CD8-positive, alpha-beta memory T cell (primary cell): ENCODE measurements around the gene NECTIN4. TPM values are rescaled to one million over a fixed set of nuclear protein-coding genes. Genes with fewer than 3 reads are reported as not detected.
"Not testable (repeated sequence)": the region's sequence is repeated elsewhere in the genome, so short reads cannot be mapped to it uniquely, and the experiment has no call there.

Experiments
- CTCF ChIA-PET: fragments of 350-600 bp; sonication (Branson Sonifier 250); formaldehyde crosslinking; loops from one replicate; lab custom pipeline; 2021; ENCODE audit warnings: antibody characterized with exemption; lab: Charles Lee
- POLR2A ChIA-PET: fragments of 350-600 bp; sonication (Branson Sonifier 250); formaldehyde crosslinking; loops from one replicate; lab custom pipeline; 2021; ENCODE audit warnings: antibody characterized with exemption; lab: Charles Lee
- DNase-seq, 5 donors: peaks; one replicate each; pipeline versions ENCODE4 v3.0.0 to v3.0.0-alpha.2; 2020 to 2022; ENCODE audit warnings: mixed read lengths in 1 of 5
- H3K27ac ChIP-seq: one replicate; pipeline ENCODE4 v1.7.0; 2013; ENCODE audit warnings: low read depth, mild to moderate bottlenecking, low read length, moderate library complexity
- H3K27me3 ChIP-seq: 2 replicates; pipeline ENCODE4 v1.7.0; 2013; ENCODE audit warnings: low read length, mild to moderate bottlenecking; ENCODE audit not compliant: insufficient read depth, poor library complexity, severe bottlenecking
- H3K36me3 ChIP-seq: 2 replicates; pipeline ENCODE4 v1.7.0; 2013; ENCODE audit warnings: mild to moderate bottlenecking, low read length, moderate library complexity; ENCODE audit not compliant: insufficient read depth
- H3K4me1 ChIP-seq: 2 replicates; pipeline ENCODE4 v1.7.0; 2013; ENCODE audit warnings: mild to moderate bottlenecking, low read length, moderate library complexity; ENCODE audit not compliant: insufficient read depth
- H3K4me3 ChIP-seq: 2 replicates; pipeline ENCODE4 v1.7.0; 2013; ENCODE audit warnings: mild to moderate bottlenecking, low read length
- H3K9me3 ChIP-seq: 2 replicates; pipeline ENCODE4 v1.7.0; 2013; ENCODE audit warnings: mild to moderate bottlenecking, low read length
- H3K27ac Mint-ChIP-seq, 8 donors: one replicate each; pipeline ENCODE4 v1.8.0; 2020 to 2021; ENCODE audit warnings: mixed read lengths in 8 of 8, mild to moderate bottlenecking in 6 of 8, inconsistent platforms in 3 of 8, moderate library complexity in 3 of 8
- H3K27me3 Mint-ChIP-seq, 2 donors: one replicate each; pipeline ENCODE4 v1.8.0; 2020 to 2021; ENCODE audit warnings: mixed read lengths in 2 of 2, mild to moderate bottlenecking in 1 of 2, moderate library complexity in 1 of 2
- H3K36me3 Mint-ChIP-seq, 3 donors: one replicate each; pipeline ENCODE4 v1.8.0; 2020 to 2021; ENCODE audit warnings: mixed read lengths in 3 of 3, inconsistent platforms in 1 of 3, mild to moderate bottlenecking in 1 of 3
- H3K4me1 Mint-ChIP-seq, 3 donors: one replicate each; pipeline ENCODE4 v1.8.0; 2020 to 2021; ENCODE audit warnings: mixed read lengths in 3 of 3, inconsistent platforms in 1 of 3, mild to moderate bottlenecking in 1 of 3
- H3K4me3 Mint-ChIP-seq, 7 donors: one replicate each; pipeline ENCODE4 v1.8.0; 2020 to 2021; ENCODE audit warnings: mixed read lengths in 7 of 7, mild to moderate bottlenecking in 6 of 7, moderate library complexity in 4 of 7, inconsistent platforms in 2 of 7
- H3K9me3 Mint-ChIP-seq, 5 donors: one replicate each; pipeline ENCODE4 v1.8.0; 2020 to 2022; ENCODE audit warnings: mixed read lengths in 5 of 5, mild to moderate bottlenecking in 3 of 5, moderate library complexity in 2 of 5, inconsistent platforms in 1 of 5
- polyA plus RNA-seq: library from polyadenylated mRNA; unstranded; fragments of 300-500 nt; fragmentation: Illumina TruSeq; gene quantifications from one replicate; pipeline ENCODE4 v1.2.3, GENCODE V29; 2021
- total RNA-seq, 2 experiments: library from RNA; stranded (reverse); gene quantifications; one replicate each; pipeline ENCODE4 v1.2.3, GENCODE V29; 2021

NECTIN4 gene
- total and polyA plus RNA-seq, 3 experiments from 2014 or later, result 0.09 TPM; not detected in 1

- Histone ChIP-seq H3K27ac (no peak overlapping the region), H3K27me3 (no peaks in the 10 kb centered on the region)
- CTCF ChIA-PET, result interaction anchor here (1.1 kb wide), 1 partner anchor 12 kb away, joined by 4 read pairs; the partner anchor contains the start of gene F11R
Observed at GRCh38 chr1:161033751-161034150, 55.6 kb downstream of the NECTIN4 start.

GRCh38 chr1:161032409-161032808 lies 56.9 kb downstream of the NECTIN4 start:
- Mint-ChIP-seq H3K4me1 (peaks cover 7 to 23% (median 18%) of the 10 kb centered on the region in 3 donors), H3K27ac (no peak overlapping the region), H3K4me3 (no peak overlapping the region), H3K27me3 (no peaks in the 10 kb centered on the region), H3K9me3 (no peaks in the 10 kb centered on the region), H3K36me3 (peaks cover 0 to 5% (median 0%) of the 10 kb centered on the region in 3 donors)
- Histone ChIP-seq H3K4me3 (no peak overlapping the region), H3K36me3 (no peaks in the 10 kb centered on the region), H3K27ac (no peak overlapping the region), H3K27me3 (no peaks in the 10 kb centered on the region), H3K9me3 (no peaks in the 10 kb centered on the region), H3K4me1 (peaks cover 4% of the 10 kb centered on the region)
- POLR2A ChIA-PET, result no interaction called here
- no peak for DNase-seq
- CTCF ChIA-PET, result interaction anchor here (1.1 to 3.3 kb wide), 2 partner anchors 11 to 34 kb away, joined by 4 to 16 read pairs; partner anchors contain the start of gene F11R

More at GRCh38 chr1:161033751-161034150, 55.6 kb downstream of the NECTIN4 start:
- Histone ChIP-seq H3K36me3 (no peaks in the 10 kb centered on the region), H3K4me1 (peaks cover 14% of the 10 kb centered on the region), H3K9me3 (no peaks in the 10 kb centered on the region), H3K4me3 (no peak overlapping the region)
- no peaks in the 10 kb centered on the region for H3K9me3 Mint-ChIP-seq
- no peak overlapping the region for H3K4me3 Mint-ChIP-seq
- H3K27ac Mint-ChIP-seq, result no peak overlapping the region
- DNase-seq, result no peak
- H3K27me3 Mint-ChIP-seq, result no peaks in the 10 kb centered on the region
- POLR2A ChIA-PET, result interaction anchor here (0.7 to 1.1 kb wide), 2 partner anchors 11 to 29 kb away, joined by 4 to 6 read pairs; no protein-coding TSS in a partner anchor
- peaks cover 16 to 35% (median 24%) of the 10 kb centered on the region in 3 donors for H3K4me1 Mint-ChIP-seq
- H3K36me3 Mint-ChIP-seq, result peaks cover 0 to 7% (median 0%) of the 10 kb centered on the region in 3 donors

- H3K9me3 Mint-ChIP-seq, result peaks cover 0 to 2% (median 0%) of the 10 kb centered on the region in 5 donors
- H3K36me3 ChIP-seq, result no peaks in the 10 kb centered on the region
- H3K4me3 Mint-ChIP-seq, result no peak overlapping the region
- H3K27me3 Mint-ChIP-seq, result no peaks in the 10 kb centered on the region
- H3K9me3 ChIP-seq, result no peaks in the 10 kb centered on the region
- H3K36me3 Mint-ChIP-seq, result peaks cover 2 to 8% (median 4%) of the 10 kb centered on the region in 3 donors
- H3K4me1 Mint-ChIP-seq, result peaks cover 7 to 19% (median 18%) of the 10 kb centered on the region in 3 donors
- no peaks in the 10 kb centered on the region for H3K27me3 ChIP-seq
- H3K27ac ChIP-seq, result no peak overlapping the region
- peak overlapping the region in 2 of 8 donors; percentile 15 to 30 for H3K27ac Mint-ChIP-seq
- H3K4me1 ChIP-seq, result no peaks in the 10 kb centered on the region
- H3K4me3 ChIP-seq, result no peak overlapping the region
- CTCF ChIA-PET, result interaction anchor here (3.3 kb wide), 1 partner anchor 34 kb away, joined by 16 read pairs; no protein-coding TSS in a partner anchor
- DNase-seq, result no peak
- POLR2A ChIA-PET, result no interaction called here
Observed at GRCh38 chr1:161031874-161032273, 57.5 kb downstream of the NECTIN4 start.

- CTCF ChIA-PET, H3K4me3 Mint-ChIP-seq, H3K27me3 Mint-ChIP-seq, H3K9me3 Mint-ChIP-seq, H3K27ac ChIP-seq, DNase-seq, H3K4me3 ChIP-seq, H3K27me3 ChIP-seq, H3K9me3 ChIP-seq, H3K4me1 ChIP-seq, H3K27ac Mint-ChIP-seq, POLR2A ChIA-PET, H3K36me3 ChIP-seq: not testable (repeated sequence)
- Mint-ChIP-seq H3K4me1 (peaks cover 7 to 24% (median 14%) of the 10 kb centered on the region in 3 donors), H3K36me3 (peaks cover 3 to 10% (median 6%) of the 10 kb centered on the region in 3 donors)
Observed at GRCh38 chr1:161029466-161029865, 59.9 kb downstream of the NECTIN4 start.

GRCh38 chr1:161026954-161027353 lies 62.4 kb downstream of the NECTIN4 start:
- H3K27ac ChIP-seq, H3K27me3 ChIP-seq, DNase-seq, H3K27ac Mint-ChIP-seq, H3K36me3 ChIP-seq, H3K9me3 ChIP-seq, H3K4me3 Mint-ChIP-seq, H3K4me1 ChIP-seq, H3K27me3 Mint-ChIP-seq, H3K4me3 ChIP-seq, H3K9me3 Mint-ChIP-seq, POLR2A ChIA-PET: not testable (repeated sequence)
- Mint-ChIP-seq H3K4me1 (peaks cover 5 to 21% (median 13%) of the 10 kb centered on the region in 3 donors), H3K36me3 (peaks cover 3 to 10% (median 6%) of the 10 kb centered on the region in 3 donors)
- CTCF ChIA-PET, result interaction anchor here (0.6 kb wide), 1 partner anchor 36 kb away, joined by 3 read pairs; no protein-coding TSS in a partner anchor

GRCh38 chr1:161022432-161022831 lies 66.9 kb downstream of the NECTIN4 start:
- not testable (repeated sequence) for H3K27me3 ChIP-seq, H3K9me3 ChIP-seq, H3K27me3 Mint-ChIP-seq, DNase-seq, H3K36me3 ChIP-seq, H3K27ac ChIP-seq, H3K9me3 Mint-ChIP-seq, H3K4me3 ChIP-seq, H3K36me3 Mint-ChIP-seq
- peak overlapping the region in 7 of 8 donors; percentile 26 to 91 (median 57) for H3K27ac Mint-ChIP-seq
- H3K4me1 Mint-ChIP-seq, result peaks cover 20 to 50% (median 46%) of the 10 kb centered on the region in 3 donors
- peak overlapping the region in 6 of 7 donors; percentile 24 to 94 (median 77) for H3K4me3 Mint-ChIP-seq
- CTCF ChIA-PET, result interaction anchor here (1.7 kb wide), 1 partner anchor 18 kb away, joined by 4 read pairs; no protein-coding TSS in a partner anchor
- H3K4me1 ChIP-seq, result peaks cover 26% of the 10 kb centered on the region
- POLR2A ChIA-PET, result interaction anchor here (2.9 kb wide), 1 partner anchor 16 kb away, joined by 20 read pairs; the partner anchor contains the start of gene TSTD1

GRCh38 chr1:161021970-161022353 lies 67.4 kb downstream of the NECTIN4 start:
- no peaks in the 10 kb centered on the region for H3K9me3 ChIP-seq
- Mint-ChIP-seq H3K36me3 (peaks cover 2 to 7% (median 3%) of the 10 kb centered on the region in 3 donors), H3K4me1 (peaks cover 19 to 55% (median 43%) of the 10 kb centered on the region in 3 donors), H3K27ac (peak overlapping the region in 7 of 8 donors; percentile 29 to 97 (median 95)), H3K9me3 (peaks cover 0 to 2% (median 0%) of the 10 kb centered on the region in 5 donors), H3K27me3 (no peaks in the 10 kb centered on the region), H3K4me3 (peak overlapping the region in 6 of 7 donors; percentile 85 to 94 (median 91))
- peaks cover 26% of the 10 kb centered on the region for H3K4me1 ChIP-seq
- no peaks in the 10 kb centered on the region for H3K36me3 ChIP-seq
- ChIA-PET CTCF (interaction anchor here (0.7 to 2.4 kb wide), 5 partner anchors 11 to 75 kb away, joined by 3 to 16 read pairs (median 6); partner anchors contain the start of genes KLHDC9 and TSTD1), POLR2A (interaction anchor here (0.7 to 2.9 kb wide), 5 partner anchors 8 to 76 kb away, joined by 3 to 20 read pairs (median 4); partner anchors contain the start of genes ARHGAP30, KLHDC9 and TSTD1)
- DNase-seq, result no peak
- no peaks in the 10 kb centered on the region for H3K27me3 ChIP-seq
- no peak overlapping the region for H3K4me3 ChIP-seq
- peak overlapping the region; percentile 71 for H3K27ac ChIP-seq
